D721Med (cell line): ENCODE results near the gene UBE2Z.

Experiments
- DNase-seq: peaks from one replicate; pipeline ENCODE4 v3.0.0; 2011; ENCODE audit warnings: low spot score; ENCODE audit not compliant: insufficient read length
- FAIRE-seq: peaks from 2 replicates; lab custom pipeline; 2011; peaks lifted over from hg19 to GRCh38; lab: Jason Lieb, UNC
- CTCF ChIP-seq: IDR thresholded peaks from 2 replicates; pipeline ENCODE4 v1.5.1; 2012; ENCODE audit warnings: mild to moderate bottlenecking, control low read depth; ENCODE audit not compliant: insufficient read depth; ENCODE audit errors: missing control alignments

The UBE2Z gene

GRCh38 chr17:48890086-48890485 lies 18.1 kb upstream of the UBE2Z start:
- FAIRE-seq (no peak), DNase-seq (no peak)
- no peak for TF ChIP-seq CTCF

GRCh38 chr17:48892940-48893645 lies 15.1 kb upstream of the UBE2Z start:
- DNase-seq (no peak), FAIRE-seq (no peak)
- TF ChIP-seq CTCF: no peak

GRCh38 chr17:48893646-48894508 lies 14.3 kb upstream of the UBE2Z start:
- FAIRE-seq: no peak
- no peak for TF ChIP-seq CTCF

GRCh38 chr17:48894886-48895285 lies 13.3 kb upstream of the UBE2Z start:
- FAIRE-seq (no peak), DNase-seq (no peak)
- TF ChIP-seq CTCF: no peak

More at GRCh38 chr17:48893646-48894508, 14.3 kb upstream of the UBE2Z start:
- DNase-seq: no peak

- TF ChIP-seq CTCF: no peak
- DNase-seq (no peak), FAIRE-seq (no peak)
These were observed 7.0 kb upstream of the UBE2Z start for GRCh38 chr17:48901241-48901640.

GRCh38 chr17:48903401-48903800 lies 4.8 kb upstream of the UBE2Z start:
- DNase-seq (no peak), FAIRE-seq (no peak)
- no peak for TF ChIP-seq CTCF

GRCh38 chr17:48904428-48904827 lies 3.8 kb upstream of the UBE2Z start:
- DNase-seq: no peak
- no peak for FAIRE-seq
- no peak for TF ChIP-seq CTCF
